Colonic mucosa (tissue), 4 donors: ENCODE results near the gene BRD3. TPM values are rescaled to one million over a fixed set of nuclear protein-coding genes. Genes with fewer than 3 reads are reported as not detected.

Source experiments
- DNase-seq: peaks from one replicate; pipeline ENCODE4 v3.0.0-alpha.2; 2020
- H3K27ac ChIP-seq: fragments of 200-600 bp; one replicate; pipeline ENCODE4 v1.8.0; 2021
- H3K27me3 ChIP-seq: fragments of 200-600 bp; one replicate; pipeline ENCODE4 v1.8.0; 2021
- H3K36me3 ChIP-seq: fragments of 200-600 bp; one replicate; pipeline ENCODE4 v1.8.0; 2021
- H3K4me1 ChIP-seq: fragments of 200-600 bp; one replicate; pipeline ENCODE4 v1.8.0; 2021; ENCODE audit warnings: mild to moderate bottlenecking
- H3K4me3 ChIP-seq: fragments of 200-600 bp; one replicate; pipeline ENCODE4 v1.8.0; 2021
- H3K9ac ChIP-seq, 2 donors: one replicate each; pipeline ENCODE4 v1.7.0; 2013; ENCODE audit warnings: control low read depth in 2 of 2, low read depth in 2 of 2, low read length in 2 of 2
- H3K9me3 ChIP-seq: fragments of 200-600 bp; one replicate; pipeline ENCODE4 v1.8.0; 2021
- intact Hi-C: fragments of 100-400 bp; cut with DNase I; formaldehyde crosslinking; loops from one replicate; pipeline ENCODE4 v1.14.1; 2022
- total RNA-seq, 2 donors: library from RNA; stranded (reverse); fragmentation: NEBNext Ultra II Directional in 1 of 2; extraction: Animal tissue kit (Norgen Biotek cat#: 25700) in 1 of 2; gene quantifications; one replicate each; pipeline ENCODE4 v1.2.1, GENCODE V29; 2021
- TF ChIP-seq, protein P1 (sequence below): fragments of 200-600 bp; IDR thresholded peaks from one replicate; pipeline ENCODE4 v1.8.0; 2022; ENCODE audit warnings: antibody characterized with exemption, mild to moderate bottlenecking
- donor health status: healthy.
- donor health status: DM: no; HTN: no; CAD: no.
- donor health status: DM: no; HTN: no; CAD: no.

Gene BRD3
- total RNA-seq, 2 donors from 2014 or later = 26.8 to 50.9 TPM

GRCh38 chr9:134032456-134033222 lies 35.2 kb downstream of the BRD3 start:
- Histone ChIP-seq H3K9me3 (no peaks in the 10 kb centered on the region), H3K4me3 (no peak overlapping the region), H3K9ac (no peak overlapping the region), H3K27me3 (no peaks in the 10 kb centered on the region), H3K27ac (no peak overlapping the region), H3K36me3 (peaks cover 10% of the 10 kb centered on the region), H3K4me1 (no peaks in the 10 kb centered on the region)
- intact Hi-C loops = no loop called here
- DNase-seq = no peak
- TF ChIP-seq, protein P1, sequence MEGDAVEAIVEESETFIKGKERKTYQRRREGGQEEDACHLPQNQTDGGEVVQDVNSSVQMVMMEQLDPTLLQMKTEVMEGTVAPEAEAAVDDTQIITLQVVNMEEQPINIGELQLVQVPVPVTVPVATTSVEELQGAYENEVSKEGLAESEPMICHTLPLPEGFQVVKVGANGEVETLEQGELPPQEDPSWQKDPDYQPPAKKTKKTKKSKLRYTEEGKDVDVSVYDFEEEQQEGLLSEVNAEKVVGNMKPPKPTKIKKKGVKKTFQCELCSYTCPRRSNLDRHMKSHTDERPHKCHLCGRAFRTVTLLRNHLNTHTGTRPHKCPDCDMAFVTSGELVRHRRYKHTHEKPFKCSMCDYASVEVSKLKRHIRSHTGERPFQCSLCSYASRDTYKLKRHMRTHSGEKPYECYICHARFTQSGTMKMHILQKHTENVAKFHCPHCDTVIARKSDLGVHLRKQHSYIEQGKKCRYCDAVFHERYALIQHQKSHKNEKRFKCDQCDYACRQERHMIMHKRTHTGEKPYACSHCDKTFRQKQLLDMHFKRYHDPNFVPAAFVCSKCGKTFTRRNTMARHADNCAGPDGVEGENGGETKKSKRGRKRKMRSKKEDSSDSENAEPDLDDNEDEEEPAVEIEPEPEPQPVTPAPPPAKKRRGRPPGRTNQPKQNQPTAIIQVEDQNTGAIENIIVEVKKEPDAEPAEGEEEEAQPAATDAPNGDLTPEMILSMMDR = no peak

DNA sequence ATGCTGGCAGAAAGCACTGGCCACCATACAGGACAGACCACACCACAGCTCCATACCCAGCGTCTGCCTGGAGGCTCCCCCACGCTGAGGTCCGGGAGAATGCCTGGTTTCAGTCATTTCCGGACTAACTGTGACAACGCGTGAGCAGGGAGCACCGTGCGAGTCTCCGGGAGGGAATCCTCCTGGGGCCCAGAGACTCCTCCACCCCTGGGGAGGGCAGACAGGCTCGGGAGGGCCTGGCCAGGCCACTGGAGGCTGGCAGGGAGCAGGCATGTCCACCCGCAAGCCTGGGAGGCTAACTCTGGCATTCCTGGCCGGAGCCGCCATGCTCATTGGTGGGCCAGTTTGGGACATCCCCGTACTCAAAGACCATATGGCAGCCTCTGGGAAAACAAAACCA lies 36.0 kb downstream of the BRD3 start:
- intact Hi-C loops = no loop called here
- no peak overlapping the region for H3K27ac ChIP-seq
- H3K4me1 ChIP-seq = no peaks in the 10 kb centered on the region
- no peak overlapping the region for H3K9ac ChIP-seq
- H3K36me3 ChIP-seq = peaks cover 10% of the 10 kb centered on the region
- no peak for DNase-seq
- no peak overlapping the region for H3K4me3 ChIP-seq
- H3K27me3 ChIP-seq = no peaks in the 10 kb centered on the region
- TF ChIP-seq, protein P1 = no peak
- H3K9me3 ChIP-seq = no peaks in the 10 kb centered on the region

DNA sequence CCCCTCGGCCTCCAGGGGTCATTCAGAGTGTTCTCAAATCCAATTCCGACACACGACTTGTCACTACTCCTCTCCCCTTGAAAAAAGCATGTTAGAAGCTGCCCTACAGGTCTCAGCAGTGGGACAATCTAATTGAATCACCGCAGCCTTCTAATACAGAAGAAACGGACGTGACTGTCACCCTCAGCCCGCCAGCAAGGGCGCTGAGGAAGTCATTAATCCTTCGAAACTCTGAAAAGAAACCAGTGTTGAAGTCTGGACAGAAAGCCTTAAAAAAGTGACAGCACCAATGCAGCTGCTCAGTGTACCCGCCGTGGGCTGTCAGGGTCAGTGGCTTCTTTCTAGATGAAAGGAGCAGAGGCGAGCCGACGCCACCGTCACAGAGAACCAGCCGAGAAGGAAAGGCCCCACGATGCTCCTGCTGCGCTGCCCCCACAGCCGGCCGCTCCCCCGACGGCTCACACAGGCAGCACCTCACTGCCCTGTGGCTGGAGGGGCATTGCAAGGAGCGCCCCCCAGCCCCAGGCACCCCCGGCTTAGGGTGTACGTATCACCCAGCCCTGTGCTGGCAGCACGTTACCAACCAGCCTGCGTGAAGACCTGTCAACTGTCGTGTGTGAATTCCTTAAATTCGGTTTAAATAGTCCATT lies 36.9 kb downstream of the BRD3 start:
- Histone ChIP-seq H3K36me3 (peaks cover 10% of the 10 kb centered on the region), H3K9ac (no peak overlapping the region), H3K27me3 (no peaks in the 10 kb centered on the region), H3K4me1 (no peaks in the 10 kb centered on the region), H3K9me3 (no peaks in the 10 kb centered on the region), H3K4me3 (no peak overlapping the region), H3K27ac (no peak overlapping the region)
- TF ChIP-seq, protein P1 = no peak
- intact Hi-C loops = no loop called here
- DNase-seq = no peak

GRCh38 chr9:134029248-134030226 lies 38.3 kb downstream of the BRD3 start:
- Histone ChIP-seq H3K4me3 (no peak overlapping the region), H3K9me3 (no peaks in the 10 kb centered on the region), H3K36me3 (peaks cover 6% of the 10 kb centered on the region), H3K27me3 (no peaks in the 10 kb centered on the region), H3K4me1 (no peaks in the 10 kb centered on the region), H3K27ac (no peak overlapping the region), H3K9ac (no peak overlapping the region)
- TF ChIP-seq, protein P1 = no peak
- DNase-seq = no peak
- intact Hi-C loops = no loop called here

DNA sequence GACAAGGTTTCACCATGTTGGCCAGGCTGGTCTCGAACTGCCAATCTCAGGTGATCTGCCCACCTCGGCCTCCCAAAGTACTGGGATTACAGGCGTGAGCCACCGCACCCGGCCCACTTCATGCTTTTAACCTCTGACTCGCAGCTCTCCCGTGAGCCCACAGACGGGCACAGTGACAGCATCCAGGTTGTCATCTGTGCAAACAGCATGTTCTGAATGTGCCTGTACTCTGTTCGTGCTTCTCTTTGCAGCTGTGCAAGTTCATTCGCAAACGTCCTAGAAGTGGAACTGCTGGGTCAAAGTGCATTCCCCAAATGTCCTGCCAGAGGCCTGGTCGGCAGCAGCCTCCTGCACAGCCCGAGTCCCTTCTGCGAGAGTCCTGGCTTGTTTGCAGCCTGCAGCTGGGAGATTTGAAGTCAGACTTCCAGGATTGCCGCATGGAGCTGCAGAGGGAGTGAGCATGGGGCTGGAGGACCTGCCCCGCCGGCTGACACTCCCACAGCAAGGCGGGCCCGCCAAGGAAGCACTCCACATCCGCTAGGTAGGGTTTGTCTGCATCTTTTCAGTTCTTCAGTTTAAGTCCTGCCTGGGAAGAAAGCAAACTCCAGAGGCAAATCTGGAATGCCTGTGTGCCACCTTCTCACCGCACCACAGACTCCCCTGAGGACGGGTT lies 39.1 kb downstream of the BRD3 start:
- TF ChIP-seq, protein P1 = no peak
- Histone ChIP-seq H3K4me1 (no peaks in the 10 kb centered on the region), H3K9me3 (no peaks in the 10 kb centered on the region), H3K27ac (no peak overlapping the region), H3K36me3 (no peaks in the 10 kb centered on the region), H3K4me3 (no peak overlapping the region), H3K9ac (no peak overlapping the region), H3K27me3 (no peaks in the 10 kb centered on the region)
- DNase-seq = no peak
- intact Hi-C loops = no loop called here
